CD4-positive, alpha-beta T cell treated with Interleukin-10 for 1 hour (primary cell): ENCODE measurements around the gene THSD7A.

Experiments used
- DNase-seq: peaks from one replicate; pipeline ENCODE4 v3.0.0-alpha.2; 2020

THSD7A gene

GRCh38 chr7:11749629-11750028 lies 82.4 kb downstream of the THSD7A start:
- DNase-seq: no peak

GRCh38 chr7:11748884-11749283 lies 83.1 kb downstream of the THSD7A start:
- DNase-seq: no peak

- DNase-seq: no peak
These were observed 84.1 kb downstream of the THSD7A start for GRCh38 chr7:11747715-11748485.

GRCh38 chr7:11746591-11746990 lies 85.4 kb downstream of the THSD7A start:
- DNase-seq: no peak

- no peak for DNase-seq
These were observed 88.5 kb downstream of the THSD7A start for GRCh38 chr7:11743548-11743947.

GRCh38 chr7:11743016-11743415 lies 89.0 kb downstream of the THSD7A start:
- no peak for DNase-seq

GRCh38 chr7:11742496-11742895 lies 89.5 kb downstream of the THSD7A start:
- no peak for DNase-seq

GRCh38 chr7:11737723-11738122 lies 94.3 kb downstream of the THSD7A start:
- DNase-seq: no peak

GRCh38 chr7:11732207-11732606 lies 99.8 kb downstream of the THSD7A start:
- DNase-seq: no peak

- no peak for DNase-seq
These were observed 101.3 kb downstream of the THSD7A start for GRCh38 chr7:11730725-11731124.

GRCh38 chr7:11727864-11728263 lies 104.1 kb downstream of the THSD7A start:
- no peak for DNase-seq

- DNase-seq: no peak
These were observed 105.2 kb downstream of the THSD7A start for GRCh38 chr7:11726794-11727155.

GRCh38 chr7:11726001-11726793 lies 105.8 kb downstream of the THSD7A start:
- no peak for DNase-seq

GRCh38 chr7:11716185-11716584 lies 115.8 kb downstream of the THSD7A start:
- DNase-seq: no peak

- DNase-seq: no peak
These were observed 117.3 kb downstream of the THSD7A start for GRCh38 chr7:11714676-11715075.

- DNase-seq: no peak
These were observed 117.8 kb downstream of the THSD7A start for GRCh38 chr7:11714205-11714604.

GRCh38 chr7:11713352-11713751 lies 118.6 kb downstream of the THSD7A start:
- no peak for DNase-seq

- no peak for DNase-seq
These were observed 121.6 kb downstream of the THSD7A start for GRCh38 chr7:11710377-11710776.

- no peak for DNase-seq
These were observed 122.8 kb downstream of the THSD7A start for GRCh38 chr7:11709196-11709595.

GRCh38 chr7:11707606-11708193 lies 124.3 kb downstream of the THSD7A start:
- DNase-seq: no peak

GRCh38 chr7:11706666-11707605 lies 125.1 kb downstream of the THSD7A start:
- DNase-seq: no peak

- no peak for DNase-seq
These were observed 128.2 kb downstream of the THSD7A start for GRCh38 chr7:11703829-11704228.

- no peak for DNase-seq
These were observed 129.1 kb downstream of the THSD7A start for GRCh38 chr7:11702938-11703337.
